Tongue (tissue), 2 donors: ENCODE measurements around the gene ABI1. TPM values are rescaled to one million over a fixed set of nuclear protein-coding genes. Genes with fewer than 3 reads are reported as not detected.
"Not testable (repeated sequence)": the region's sequence is repeated elsewhere in the genome, so short reads cannot be mapped to it uniquely, and the experiment has no call there.

Experiments used
- DNase-seq: peaks from one replicate; pipeline ENCODE4 v3.0.0-alpha.2; 2015
- total RNA-seq: library from RNA; depleted of rRNA; stranded (reverse); fragments of >200 nt; gene quantifications from one replicate; pipeline ENCODE4 v1.2.3, GENCODE V29; 2014

ABI1 gene
- total RNA-seq, 1 donor from 2014 or later = 44.1 TPM

DNA sequence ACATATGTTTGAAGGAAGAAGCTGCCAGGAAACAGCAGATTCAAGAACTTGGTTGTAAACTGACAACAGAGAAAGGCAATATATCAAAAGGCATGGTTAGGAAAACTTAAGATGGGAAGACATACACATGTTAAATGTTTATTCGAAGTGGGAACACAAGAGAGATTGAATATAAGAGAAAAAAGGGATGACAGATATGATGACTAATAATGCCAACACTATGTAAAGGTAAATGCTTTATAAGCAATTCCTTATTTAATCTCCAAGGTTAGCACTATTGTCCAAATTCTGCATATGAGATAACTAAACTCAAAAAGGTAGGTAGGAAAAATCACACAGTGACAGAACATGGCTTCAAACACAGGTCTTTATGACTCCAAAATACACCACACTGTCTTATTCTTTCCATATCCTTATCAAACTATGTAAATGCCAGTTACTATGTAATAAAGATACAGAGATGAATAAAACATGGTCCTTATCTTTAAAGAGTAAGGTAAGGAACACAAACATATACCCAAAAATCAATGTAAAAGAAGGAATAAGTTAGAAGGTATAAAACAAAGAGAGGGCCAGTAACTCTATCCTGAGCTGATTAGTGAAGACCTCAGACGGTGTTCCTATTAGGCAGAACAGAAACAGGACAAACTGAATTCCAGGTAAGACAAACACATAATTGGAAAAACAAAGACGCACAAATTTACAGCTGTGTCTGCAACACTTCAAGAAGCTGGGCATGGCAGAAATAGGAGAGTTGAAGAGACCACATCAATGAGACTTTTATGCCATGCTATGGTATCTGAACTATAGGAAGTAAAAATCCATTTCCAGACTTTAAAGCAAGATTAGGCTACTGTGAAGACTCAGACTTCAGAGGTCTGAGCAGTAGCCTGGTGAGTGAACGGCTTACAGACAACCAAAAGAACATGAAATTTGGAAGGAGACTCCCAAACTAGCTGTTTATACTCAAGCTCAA lies 56.1 kb downstream of the ABI1 start:
- no peak for DNase-seq

DNA sequence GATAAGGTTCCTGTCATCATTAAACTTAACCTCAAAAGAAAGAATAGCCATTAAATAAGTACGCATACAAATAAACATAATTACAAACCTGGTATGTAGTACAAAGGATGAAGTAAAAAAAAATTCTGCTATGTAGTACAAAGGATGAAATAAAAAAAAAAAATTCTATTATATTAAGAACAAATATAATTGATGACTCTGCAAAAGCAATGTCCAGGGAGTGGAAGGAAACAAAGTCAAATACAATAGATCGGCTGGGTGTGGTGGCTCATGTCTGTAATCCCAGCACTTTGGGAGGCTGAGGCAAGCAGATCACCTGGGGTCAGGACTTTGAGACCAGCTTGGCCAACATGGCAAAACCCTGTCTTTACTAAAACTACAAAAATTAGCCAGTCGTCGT lies 56.9 kb downstream of the ABI1 start:
- no peak for DNase-seq

DNA sequence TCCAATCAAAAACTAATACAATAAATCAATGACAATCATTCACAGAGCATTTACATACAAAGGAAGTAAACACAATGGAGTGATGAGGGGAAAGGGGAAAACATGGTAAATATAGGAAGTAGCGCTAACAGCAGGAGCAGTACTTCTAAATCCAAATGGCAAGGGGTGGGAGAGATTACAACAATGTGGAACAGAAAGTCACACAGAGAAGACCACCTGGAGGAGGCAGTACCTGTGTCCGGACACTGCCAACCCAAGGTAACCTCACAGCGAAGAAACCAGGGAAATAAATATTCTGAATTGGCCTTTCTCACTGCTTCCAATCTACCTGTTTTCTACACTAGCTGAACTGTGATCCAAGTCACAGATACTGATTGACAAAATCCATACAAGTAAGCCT lies 58.2 kb downstream of the ABI1 start:
- DNase-seq = no peak

- DNase-seq = no peak
Measured at GRCh38 chr10:26801831-26802230, 58.9 kb downstream of the ABI1 start.

GRCh38 chr10:26801274-26801673 lies 59.5 kb downstream of the ABI1 start:
- DNase-seq = no peak

DNA sequence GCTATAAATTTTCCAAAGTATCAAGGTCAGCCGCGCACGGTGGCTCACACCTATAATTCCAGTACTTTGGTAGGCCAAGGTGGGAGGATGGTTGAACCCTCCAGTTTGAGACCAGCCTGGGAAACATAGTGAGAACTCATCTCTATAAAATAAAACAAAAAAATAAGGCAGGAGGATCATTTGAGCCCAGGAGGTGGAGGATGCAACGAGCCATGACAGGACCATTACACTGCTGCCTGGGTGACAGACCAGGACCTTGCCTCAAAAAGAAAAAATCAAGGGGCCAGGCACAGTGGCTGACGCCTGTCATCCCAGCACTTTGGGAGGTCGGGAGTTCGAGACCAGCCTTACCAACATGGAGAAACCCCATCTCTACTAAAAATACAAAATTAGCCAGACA lies 60.3 kb downstream of the ABI1 start:
- DNase-seq = no peak

- no peak for DNase-seq
Measured at GRCh38 chr10:26799342-26799741, 61.4 kb downstream of the ABI1 start.

- DNase-seq = no peak
Measured at GRCh38 chr10:26798298-26798697, 62.5 kb downstream of the ABI1 start.

DNA sequence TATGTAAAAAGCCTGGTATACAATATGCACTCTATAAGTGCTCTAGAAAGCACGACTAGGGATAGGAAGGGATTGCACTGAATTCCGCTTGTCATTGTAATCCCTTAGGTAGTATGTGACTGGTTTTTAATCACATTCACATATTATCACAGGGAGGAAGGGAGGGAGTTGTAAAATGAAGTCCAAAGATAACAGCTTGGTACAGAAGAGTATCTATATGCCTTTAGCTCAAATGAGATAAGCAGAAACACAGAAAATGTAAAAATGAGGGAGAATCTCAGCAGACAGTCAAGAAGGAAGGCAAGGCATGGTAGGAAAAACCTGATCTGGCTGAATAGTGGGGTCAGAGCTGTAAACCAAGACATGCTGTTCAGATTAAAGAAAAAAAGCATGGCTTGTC lies 63.4 kb downstream of the ABI1 start:
- no peak for DNase-seq

DNA sequence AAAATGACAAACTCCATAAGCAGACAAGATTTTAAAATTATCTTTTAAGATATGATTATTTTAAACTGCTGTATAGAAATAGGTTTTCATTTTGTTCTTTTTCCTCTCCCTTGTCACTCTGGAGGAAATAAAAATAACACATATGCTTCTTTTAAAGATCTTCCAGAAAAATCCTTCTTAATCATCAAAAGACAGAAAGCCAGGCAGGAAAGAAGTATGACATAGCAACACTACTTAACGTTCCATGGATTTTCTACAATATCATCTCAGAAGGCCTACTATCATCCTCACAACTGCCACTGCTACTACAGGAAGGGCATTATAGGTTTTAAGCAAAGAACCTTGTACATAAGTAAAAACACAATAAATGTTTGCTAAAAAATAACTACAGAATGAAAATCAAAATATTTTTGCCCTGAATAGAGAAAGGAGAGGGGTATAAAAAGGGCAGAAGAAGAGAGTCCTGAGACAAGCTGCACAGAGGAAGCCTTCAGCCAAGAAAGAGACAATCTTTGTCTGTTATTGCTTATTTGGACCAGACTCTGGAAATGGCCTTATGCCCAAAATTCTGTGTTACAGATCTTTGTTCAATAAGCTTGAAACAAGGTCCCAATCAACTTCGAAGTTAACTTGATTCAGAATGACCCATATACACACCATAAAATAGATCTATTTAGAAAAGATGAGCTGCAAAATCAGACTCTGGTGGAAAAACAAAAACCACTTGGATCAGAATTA lies 67.8 kb downstream of the ABI1 start:
- peak; percentile 20 for DNase-seq

GRCh38 chr10:26790221-26790995 lies 70.3 kb downstream of the ABI1 start:
- DNase-seq = no peak

- DNase-seq = not testable (repeated sequence)
Measured at GRCh38 chr10:26789779-26790178, 71.0 kb downstream of the ABI1 start.

DNA sequence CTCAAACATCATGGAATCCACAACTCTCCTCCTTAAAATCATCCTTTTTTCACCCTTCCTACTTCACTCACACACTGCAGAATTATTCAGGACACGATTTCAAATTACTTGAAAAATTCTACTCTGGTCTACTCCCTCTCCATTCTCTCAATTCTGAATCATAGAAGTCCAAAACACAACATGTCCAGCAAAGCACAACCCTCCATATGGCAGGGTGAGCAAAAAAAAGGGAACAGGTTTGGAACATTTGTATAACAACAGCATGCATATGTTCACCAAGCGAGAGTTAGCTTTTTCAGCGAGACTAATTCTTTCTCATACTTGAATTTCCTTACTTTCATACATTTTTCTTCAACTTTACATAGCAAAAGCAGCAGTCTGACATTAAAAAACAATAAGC lies 73.4 kb downstream of the ABI1 start:
- no peak for DNase-seq

DNA sequence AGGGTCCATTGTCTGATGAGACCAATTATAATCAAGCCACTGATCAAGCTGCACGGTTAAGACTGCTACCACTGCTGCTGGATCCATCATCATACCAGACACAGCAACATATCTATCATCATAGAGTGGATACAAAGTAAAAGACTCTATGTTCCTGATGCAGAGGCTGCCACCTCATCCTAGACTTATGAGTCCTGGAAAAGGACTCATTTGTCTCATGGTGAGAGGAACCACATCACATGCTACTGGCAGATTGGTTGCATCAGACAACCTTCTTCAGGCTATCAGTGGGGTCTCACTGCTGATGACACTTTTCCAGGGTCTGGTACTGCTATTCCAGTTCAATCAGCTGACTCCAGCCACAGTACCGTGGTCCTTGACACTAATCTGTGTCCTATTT lies 79.0 kb downstream of the ABI1 start:
- no peak for DNase-seq

DNA sequence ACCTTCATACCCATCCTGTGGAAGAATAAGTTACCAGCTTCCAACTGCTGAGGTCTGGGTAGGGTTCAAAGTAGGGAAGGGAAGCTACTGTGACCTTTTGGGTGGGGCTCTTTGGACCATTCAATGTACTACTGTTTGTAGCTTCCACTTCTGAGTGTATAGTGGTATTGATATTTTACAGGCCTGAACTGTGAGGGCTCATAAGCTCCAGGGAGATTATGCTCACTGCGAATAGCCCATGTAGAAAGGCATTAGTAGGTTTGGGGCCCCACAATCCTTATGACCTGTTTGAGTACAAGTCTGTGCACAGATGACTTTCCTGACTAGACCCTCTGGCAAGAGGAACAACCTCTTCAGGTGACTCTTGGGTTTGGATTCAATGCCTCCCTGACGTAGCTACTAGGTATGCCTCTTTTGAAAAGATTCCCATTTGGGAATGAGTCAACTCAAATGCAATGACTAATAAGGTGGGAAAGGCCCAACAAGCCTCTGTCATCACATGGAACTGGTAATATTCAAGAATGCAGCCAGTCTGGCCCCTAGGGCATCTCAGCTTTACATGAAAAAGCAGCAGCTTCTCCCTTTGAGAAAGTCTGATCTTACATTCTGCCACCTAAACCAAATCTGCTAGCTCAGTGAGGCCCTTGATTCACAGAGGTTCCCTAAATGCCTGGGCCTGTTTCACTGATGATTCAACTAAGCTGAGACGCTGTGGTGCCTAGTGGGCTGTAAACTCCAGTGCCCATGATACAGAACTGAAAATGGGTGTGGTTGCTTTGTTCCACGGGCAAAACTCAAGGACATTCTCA lies 79.8 kb downstream of the ABI1 start:
- DNase-seq = peak; percentile 9

DNA sequence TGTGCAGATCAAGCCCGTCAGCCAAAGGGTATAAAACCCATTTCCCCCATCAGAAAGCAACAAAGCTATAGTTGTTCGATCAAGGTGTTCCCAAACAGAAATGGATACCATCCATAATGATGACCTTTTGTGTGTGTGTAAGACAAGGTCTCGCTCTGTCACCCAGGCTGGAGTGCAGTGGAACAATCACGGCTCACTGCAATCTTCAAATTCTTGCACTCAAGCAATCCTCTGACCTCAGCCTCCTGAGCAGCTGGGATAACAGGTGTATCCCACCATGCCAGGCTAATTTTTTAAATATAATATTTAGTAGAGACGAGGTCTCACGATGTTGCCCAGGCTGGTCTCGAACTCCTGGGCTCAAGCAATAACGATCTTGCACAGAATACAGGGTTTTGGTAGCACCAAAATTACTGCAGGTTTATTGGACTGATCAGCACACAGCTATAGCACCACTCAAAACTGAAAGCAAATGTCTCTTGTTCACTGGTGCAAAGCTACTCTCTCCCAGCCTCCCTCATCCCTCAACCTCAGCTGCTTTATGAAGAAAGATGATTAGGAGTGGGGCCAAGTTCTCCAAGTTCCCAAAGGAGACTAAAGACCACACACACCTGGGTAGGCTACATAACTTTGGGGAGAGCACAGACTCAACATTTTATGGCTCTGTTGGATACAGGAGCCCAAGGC lies 80.5 kb downstream of the ABI1 start:
- DNase-seq = no peak

- no peak for DNase-seq
Measured at GRCh38 chr10:26779176-26779860, 81.4 kb downstream of the ABI1 start.

DNA sequence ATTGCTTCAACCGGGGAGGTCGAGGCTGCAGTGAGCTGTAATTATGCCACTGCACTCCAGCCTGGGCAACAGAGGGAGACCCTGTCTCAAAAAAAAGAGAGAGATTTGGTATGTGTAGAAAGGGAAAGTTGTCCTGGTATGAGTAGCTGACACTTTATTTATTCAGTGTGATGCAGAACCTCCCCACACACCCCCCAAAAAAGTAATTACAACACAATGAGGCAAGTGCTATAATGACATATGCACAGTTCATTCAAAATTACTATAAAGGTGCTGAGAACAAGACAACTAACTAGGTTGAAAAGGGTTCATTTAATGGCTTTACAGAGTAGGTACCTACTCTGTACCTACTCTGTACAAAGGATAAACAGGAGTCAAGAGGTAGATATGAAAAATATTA lies 83.1 kb downstream of the ABI1 start:
- no peak for DNase-seq

GRCh38 chr10:26776258-26776657 lies 84.5 kb downstream of the ABI1 start:
- DNase-seq = no peak

GRCh38 chr10:26773633-26774032 lies 87.1 kb downstream of the ABI1 start:
- no peak for DNase-seq

DNA sequence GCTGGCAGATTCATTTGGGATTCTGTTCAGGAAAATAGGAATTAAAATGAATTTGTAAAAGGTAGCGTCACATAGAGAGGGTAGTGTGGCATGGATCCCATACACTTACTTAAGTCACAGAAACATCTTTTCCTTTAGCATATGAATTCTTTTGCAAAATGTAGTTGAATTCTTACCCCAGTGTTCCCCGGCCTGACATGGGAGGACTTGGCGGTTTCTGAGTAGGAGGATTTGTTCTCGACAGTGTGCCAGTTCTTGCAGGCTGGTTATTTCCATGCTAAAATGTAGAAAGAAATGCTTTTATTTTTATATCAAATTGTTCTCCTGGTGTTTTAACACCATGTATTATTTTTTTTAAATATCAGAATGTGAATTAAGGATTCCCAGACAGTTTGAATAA lies 90.7 kb downstream of the ABI1 start:
- DNase-seq = no peak
